A673 (cell line): ENCODE results near the gene TRABD2A.

ENCODE experiments used
- CTCF ChIP-seq: fragments of 300-800, 200-600 bp; sonication (generic); conservative IDR thresholded peaks from 2 replicates; pipeline ENCODE4 v1.5.1; 2017; ENCODE audit warnings: low read depth, mild to moderate bottlenecking, antibody characterized with exemption, low read length, moderate library complexity, mixed read lengths
- EZH2 ChIP-seq: fragments of 200-600 bp; sonication (generic); IDR thresholded peaks from 2 replicates; pipeline ENCODE4 v1.6.1; 2017; ENCODE audit warnings: borderline replicate concordance, low read depth, mild to moderate bottlenecking, mixed read lengths, antibody characterized with exemption, low read length; ENCODE audit not compliant: poor library complexity, severe bottlenecking

- no peak for TF ChIP-seq CTCF
- TF ChIP-seq EZH2: no peak
These were observed 28.2 kb upstream of the TRABD2A start for GRCh38 chr2:84908948-84909713.
